Erythroblast (primary cell): ENCODE measurements around the gene PRSS12.

Experiments
- GATA1 ChIP-seq: IDR thresholded peaks from 2 replicates; pipeline ENCODE4 v1.6.1; 2011; ENCODE audit warnings: low read depth, mild to moderate bottlenecking, control low read depth, low read length, moderate library complexity
- POLR2A ChIP-seq: IDR thresholded peaks from 2 replicates; pipeline ENCODE4 v1.6.1; 2011; ENCODE audit warnings: mild to moderate bottlenecking, low read length

DNA sequence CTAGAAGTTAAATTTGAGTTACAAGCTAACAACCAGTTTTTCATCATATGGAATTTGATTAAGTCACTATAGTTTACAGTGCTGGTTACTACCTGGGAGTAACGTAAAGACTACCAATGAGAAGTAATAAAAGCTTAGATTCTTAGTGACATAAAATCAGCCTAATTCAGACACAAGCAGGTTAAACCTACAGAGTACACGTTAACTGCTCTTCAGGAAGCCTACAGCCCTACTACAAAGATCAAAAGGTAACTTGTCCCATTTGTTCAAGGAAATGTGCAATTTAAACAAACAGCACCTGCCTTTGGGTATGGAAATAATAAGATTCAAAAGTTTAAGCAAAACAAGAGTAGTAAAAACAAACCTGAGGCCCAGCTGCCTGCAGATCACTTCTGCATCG, 21.5 kb downstream of the PRSS12 start:
- TF ChIP-seq POLR2A: no peak
- no peak for TF ChIP-seq GATA1
